ENCODE results near the gene PRTN3. TPM values are rescaled to one million over a fixed set of nuclear protein-coding genes. Genes with fewer than 3 reads are reported as not detected.

PRTN3 gene
- total and polyA plus RNA-seq, 2 experiments from 2014 or later, result not detected

DNA sequence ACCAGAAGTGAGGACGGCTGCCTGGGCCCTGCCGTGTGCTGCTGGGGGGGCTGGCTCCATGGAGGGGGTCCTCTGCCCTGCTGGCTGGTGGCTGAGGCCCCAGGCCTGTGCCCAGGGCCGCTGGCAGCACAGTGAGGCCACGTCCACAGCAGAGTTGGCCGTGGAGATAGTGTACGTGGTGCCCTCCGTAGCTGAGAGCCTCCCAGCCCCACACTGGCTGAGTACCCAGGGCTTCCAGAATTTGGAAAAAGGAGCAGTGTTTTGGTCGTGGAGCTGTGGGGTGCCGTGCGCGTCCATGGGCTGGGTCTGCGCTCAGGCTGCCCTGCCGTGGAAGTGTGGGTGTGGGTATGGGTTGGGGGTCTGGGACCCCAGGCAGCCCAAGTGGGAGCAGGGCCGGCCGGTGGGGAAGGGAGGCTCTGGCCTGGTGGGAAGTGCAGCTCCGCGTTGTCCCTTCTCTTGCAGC lies 37.7 kb upstream of the PRTN3 start:
- H2AFZ ChIP-seq, result no peak overlapping the region
- peaks cover 100% of the 10 kb centered on the region for H3K79me2 ChIP-seq
- peaks cover 100% of the 10 kb centered on the region for H4K20me1 ChIP-seq (ENCODE audit: insufficient read depth, poor library complexity, severe bottlenecking)
- H3K27ac ChIP-seq, result peak overlapping the region; percentile 62
- H3K9me3 ChIP-seq (ENCODE audit: low read depth), result no peaks in the 10 kb centered on the region
- H3K4me1 ChIP-seq (ENCODE audit: insufficient read depth), result peaks cover 40% of the 10 kb centered on the region
- 83% methylated on average over 17 of the region's 17 CpGs for WGBS (ENCODE audit: low lambda C conversion rate, missing lambda C conversion rate)
- H3K27me3 ChIP-seq, result no peaks in the 10 kb centered on the region
- TF ChIP-seq EZH2phosphoT487 (IDR thresholded peaks at IDR 0.05; ENCODE audit: low read depth, severe bottlenecking, unreplicated experiment) (no peak), EZH2 (IDR thresholded peaks at IDR 0.05; ENCODE audit: borderline replicate concordance) (no peak)
- TF ChIP-seq, protein P1, sequence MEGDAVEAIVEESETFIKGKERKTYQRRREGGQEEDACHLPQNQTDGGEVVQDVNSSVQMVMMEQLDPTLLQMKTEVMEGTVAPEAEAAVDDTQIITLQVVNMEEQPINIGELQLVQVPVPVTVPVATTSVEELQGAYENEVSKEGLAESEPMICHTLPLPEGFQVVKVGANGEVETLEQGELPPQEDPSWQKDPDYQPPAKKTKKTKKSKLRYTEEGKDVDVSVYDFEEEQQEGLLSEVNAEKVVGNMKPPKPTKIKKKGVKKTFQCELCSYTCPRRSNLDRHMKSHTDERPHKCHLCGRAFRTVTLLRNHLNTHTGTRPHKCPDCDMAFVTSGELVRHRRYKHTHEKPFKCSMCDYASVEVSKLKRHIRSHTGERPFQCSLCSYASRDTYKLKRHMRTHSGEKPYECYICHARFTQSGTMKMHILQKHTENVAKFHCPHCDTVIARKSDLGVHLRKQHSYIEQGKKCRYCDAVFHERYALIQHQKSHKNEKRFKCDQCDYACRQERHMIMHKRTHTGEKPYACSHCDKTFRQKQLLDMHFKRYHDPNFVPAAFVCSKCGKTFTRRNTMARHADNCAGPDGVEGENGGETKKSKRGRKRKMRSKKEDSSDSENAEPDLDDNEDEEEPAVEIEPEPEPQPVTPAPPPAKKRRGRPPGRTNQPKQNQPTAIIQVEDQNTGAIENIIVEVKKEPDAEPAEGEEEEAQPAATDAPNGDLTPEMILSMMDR (IDR thresholded peaks at IDR 0.05; ENCODE audit: poor library complexity), result no peak
- no peak for DNase-seq (ENCODE audit: low spot score)
- no peaks in the 10 kb centered on the region for H3K9me2 ChIP-seq (replicated peaks; ENCODE audit: insufficient read depth)
- no peak overlapping the region for H3K4me3 ChIP-seq
- no peaks in the 10 kb centered on the region for H3K36me3 ChIP-seq (replicated peaks; ENCODE audit: insufficient read depth, low read depth)
- peak overlapping the region; percentile 98 for H3K4me2 ChIP-seq

DNA sequence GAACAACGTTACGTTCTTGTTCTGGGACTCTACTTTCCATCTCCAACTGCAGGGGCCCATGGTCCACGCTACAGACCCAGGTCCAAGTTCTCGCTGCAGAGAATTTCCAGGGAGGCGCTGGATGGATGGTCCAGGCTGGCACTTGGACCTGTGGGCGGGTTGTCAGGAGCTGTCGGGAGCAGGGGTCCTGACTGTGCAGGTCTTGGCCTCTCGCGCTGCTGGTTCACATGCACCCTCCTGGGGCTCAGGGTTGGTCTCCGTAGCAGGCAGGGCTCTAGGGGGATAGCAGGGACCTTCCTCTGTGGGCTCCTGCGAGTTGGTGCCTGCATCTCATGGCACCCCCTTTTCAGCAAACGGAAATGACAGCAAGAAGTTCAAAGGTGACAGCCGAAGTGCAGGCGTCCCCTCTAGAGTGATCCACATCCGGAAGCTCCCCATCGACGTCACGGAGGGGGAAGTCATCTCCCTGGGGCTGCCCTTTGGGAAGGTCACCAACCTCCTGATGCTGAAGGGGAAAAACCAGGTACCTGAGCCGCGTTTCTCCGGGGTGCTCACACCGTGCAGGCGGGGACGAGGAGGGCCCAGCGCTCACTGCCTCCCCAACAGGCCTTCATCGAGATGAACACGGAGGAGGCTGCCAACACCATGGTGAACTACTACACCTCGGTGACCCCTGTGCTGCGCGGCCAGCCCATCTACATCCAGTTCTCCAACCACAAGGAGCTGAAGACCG lies 36.9 kb upstream of the PRTN3 start:
- H3K4me1 ChIP-seq (ENCODE audit: insufficient read depth), result peaks cover 40% of the 10 kb centered on the region
- peaks cover 100% of the 10 kb centered on the region for H4K20me1 ChIP-seq (ENCODE audit: insufficient read depth, poor library complexity, severe bottlenecking)
- WGBS (ENCODE audit: low lambda C conversion rate, missing lambda C conversion rate), result 94% methylated on average over 31 of the region's 31 CpGs
- H3K9me3 ChIP-seq (ENCODE audit: low read depth), result no peaks in the 10 kb centered on the region
- TF ChIP-seq EZH2 (IDR thresholded peaks at IDR 0.05; ENCODE audit: borderline replicate concordance), result no peak
- TF ChIP-seq, protein P1 (IDR thresholded peaks at IDR 0.05; ENCODE audit: poor library complexity), result no peak
- no peak for TF ChIP-seq EZH2phosphoT487 (IDR thresholded peaks at IDR 0.05; ENCODE audit: low read depth, severe bottlenecking, unreplicated experiment)
- no peak overlapping the region for H2AFZ ChIP-seq
- no peak overlapping the region for H3K4me3 ChIP-seq
- DNase-seq (ENCODE audit: low spot score), result no peak
- H3K79me2 ChIP-seq, result peaks cover 100% of the 10 kb centered on the region
- no peaks in the 10 kb centered on the region for H3K36me3 ChIP-seq (replicated peaks; ENCODE audit: insufficient read depth, low read depth)
- H3K9me2 ChIP-seq (replicated peaks; ENCODE audit: insufficient read depth), result no peaks in the 10 kb centered on the region
- H3K4me2 ChIP-seq, result no peak overlapping the region
- no peaks in the 10 kb centered on the region for H3K27me3 ChIP-seq
- peak overlapping the region; percentile 62 for H3K27ac ChIP-seq

DNA sequence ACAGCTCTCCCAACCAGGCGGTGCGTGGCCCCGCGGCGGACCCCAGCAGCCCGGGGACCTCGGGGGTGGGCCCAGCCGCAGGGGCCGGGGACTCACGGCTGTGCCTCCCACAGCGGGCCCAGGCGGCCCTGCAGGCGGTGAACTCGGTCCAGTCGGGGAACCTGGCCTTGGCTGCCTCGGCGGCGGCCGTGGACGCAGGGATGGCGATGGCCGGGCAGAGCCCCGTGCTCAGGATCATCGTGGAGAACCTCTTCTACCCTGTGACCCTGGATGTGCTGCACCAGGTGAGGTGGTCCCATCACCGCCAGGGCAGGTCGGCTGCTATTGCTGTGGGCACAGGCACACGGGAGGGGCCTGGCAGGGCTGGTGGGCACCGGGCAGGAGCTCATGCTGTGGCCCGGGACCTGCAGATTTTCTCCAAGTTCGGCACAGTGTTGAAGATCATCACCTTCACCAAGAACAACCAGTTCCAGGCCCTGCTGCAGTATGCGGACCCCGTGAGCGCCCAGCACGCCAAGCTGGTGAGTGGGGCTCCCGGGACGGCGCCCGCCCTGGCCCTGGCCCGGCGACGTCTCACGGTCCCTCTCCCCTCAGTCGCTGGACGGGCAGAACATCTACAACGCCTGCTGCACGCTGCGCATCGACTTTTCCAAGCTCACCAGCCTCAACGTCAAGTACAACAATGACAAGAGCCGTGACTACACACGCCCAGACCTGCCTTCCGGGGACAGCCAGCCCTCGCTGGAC lies 36.2 kb upstream of the PRTN3 start:
- no peak overlapping the region for H3K4me2 ChIP-seq
- peaks cover 96% of the 10 kb centered on the region for H3K79me2 ChIP-seq
- TF ChIP-seq, protein P1 (IDR thresholded peaks at IDR 0.05; ENCODE audit: poor library complexity), result no peak
- TF ChIP-seq EZH2 (IDR thresholded peaks at IDR 0.05; ENCODE audit: borderline replicate concordance) (no peak), EZH2phosphoT487 (IDR thresholded peaks at IDR 0.05; ENCODE audit: low read depth, severe bottlenecking, unreplicated experiment) (no peak)
- H3K27me3 ChIP-seq, result no peaks in the 10 kb centered on the region
- no peak for DNase-seq (ENCODE audit: low spot score)
- H3K4me1 ChIP-seq (ENCODE audit: insufficient read depth), result peaks cover 35% of the 10 kb centered on the region
- no peak overlapping the region for H3K4me3 ChIP-seq
- peaks cover 100% of the 10 kb centered on the region for H4K20me1 ChIP-seq (ENCODE audit: insufficient read depth, poor library complexity, severe bottlenecking)
- H3K9me3 ChIP-seq (ENCODE audit: low read depth), result no peaks in the 10 kb centered on the region
- no peak overlapping the region for H2AFZ ChIP-seq
- WGBS (ENCODE audit: low lambda C conversion rate, missing lambda C conversion rate), result 96% methylated on average over 50 of the region's 53 CpGs
- peaks cover 3% of the 10 kb centered on the region for H3K36me3 ChIP-seq (replicated peaks; ENCODE audit: insufficient read depth, low read depth)
- H3K27ac ChIP-seq, result no peak overlapping the region
- H3K9me2 ChIP-seq (replicated peaks; ENCODE audit: insufficient read depth), result no peaks in the 10 kb centered on the region

Data from hepatocyte (in vitro differentiated cells).